ENCODE results near the gene SPNS2.
A peak's percentile ranks its signal among the peaks of the same experiment; 100 is the strongest.
"Not testable (repeated sequence)": the region's sequence is repeated elsewhere in the genome, so short reads cannot be mapped to it uniquely, and the experiment has no call there.

The SPNS2 gene

GRCh38 chr17:4572131-4572530, 73.5 kb downstream of the SPNS2 start:
- DNase-seq (ENCODE audit: low spot score), result no peak

- no peak for DNase-seq (ENCODE audit: low spot score)
Measured at GRCh38 chr17:4573115-4573514, 74.4 kb downstream of the SPNS2 start.

DNA sequence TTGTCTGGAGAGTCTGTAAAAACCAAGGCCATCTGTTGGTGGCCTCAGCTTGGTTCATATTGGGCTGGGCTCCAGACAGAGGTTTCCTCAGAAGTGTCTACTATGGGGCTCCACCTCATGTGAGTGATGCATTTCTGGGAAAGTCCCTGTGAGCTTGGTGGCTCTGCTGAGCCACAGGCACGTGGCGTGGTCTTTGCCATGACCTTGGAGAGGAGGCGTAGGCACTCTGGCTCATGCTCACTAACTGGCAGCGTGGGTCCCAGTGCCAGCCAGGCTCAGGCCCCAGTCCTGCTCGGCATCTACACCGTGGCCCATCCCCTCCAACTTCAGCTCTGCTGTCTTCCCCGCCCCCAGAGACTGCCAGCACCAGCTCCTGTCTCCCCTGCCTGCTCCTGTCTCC, 75.0 kb downstream of the SPNS2 start:
- DNase-seq (ENCODE audit: low spot score), result no peak

DNA sequence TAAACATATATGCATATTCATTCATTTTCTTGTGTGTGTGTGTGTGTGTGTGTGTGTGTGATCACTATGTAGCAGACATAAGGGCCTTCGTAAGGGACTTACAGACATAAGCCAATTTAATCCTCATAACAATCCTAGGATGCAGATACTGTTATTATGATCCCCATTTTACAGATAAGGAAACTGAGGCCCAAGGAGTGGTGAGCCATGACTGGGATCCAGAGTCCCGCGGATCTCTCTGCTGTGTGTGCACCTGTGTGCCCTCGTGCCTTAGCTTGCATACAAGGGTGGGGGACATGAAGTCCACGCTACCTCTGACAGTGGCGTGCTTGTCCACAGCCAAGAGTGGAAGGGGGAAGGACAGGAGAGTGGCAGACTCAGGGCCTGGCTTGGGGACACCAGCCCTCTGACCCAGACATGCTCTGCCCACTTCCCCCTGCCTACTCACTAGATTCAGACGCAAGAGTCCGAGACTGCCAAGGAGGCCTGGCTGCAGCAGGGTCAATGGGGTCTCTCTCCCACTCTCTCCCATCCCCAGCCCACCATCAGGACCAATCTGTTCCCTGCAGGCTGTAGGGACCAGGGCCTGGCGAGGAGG, 75.9 kb downstream of the SPNS2 start:
- no peak for DNase-seq (ENCODE audit: low spot score)

DNA sequence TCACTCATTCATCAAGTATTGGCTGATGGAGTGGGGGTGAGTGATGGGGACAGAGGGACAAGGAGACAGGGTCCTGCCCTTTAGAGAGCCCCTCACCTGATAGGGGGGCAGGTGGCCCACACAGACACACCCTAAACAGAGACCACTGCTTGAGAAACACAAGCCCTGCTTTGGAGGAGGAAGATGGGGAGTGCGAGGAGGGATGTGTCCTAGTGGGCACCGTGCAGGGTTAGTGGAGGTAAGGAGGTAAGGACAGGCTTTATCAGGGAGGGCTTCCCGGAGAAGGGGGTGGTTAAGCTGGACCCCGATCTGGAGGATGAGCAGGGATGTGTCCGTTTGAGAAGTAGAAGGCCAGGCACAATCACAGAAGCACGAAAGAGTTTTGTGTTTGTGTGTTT, 77.5 kb downstream of the SPNS2 start:
- DNase-seq (ENCODE audit: low spot score), result no peak

- peak; percentile 89 for DNase-seq (ENCODE audit: low spot score)
Measured at GRCh38 chr17:4576729-4577322, 78.1 kb downstream of the SPNS2 start.

GRCh38 chr17:4577386-4577993, 78.8 kb downstream of the SPNS2 start:
- no peak for DNase-seq (ENCODE audit: low spot score)

GRCh38 chr17:4578349-4578748, 79.7 kb downstream of the SPNS2 start:
- DNase-seq (ENCODE audit: low spot score), result not testable (repeated sequence)

- no peak for DNase-seq (ENCODE audit: low spot score)
Measured at GRCh38 chr17:4579678-4580077, 81.0 kb downstream of the SPNS2 start.

GRCh38 chr17:4580291-4580690, 81.6 kb downstream of the SPNS2 start:
- no peak for DNase-seq (ENCODE audit: low spot score)

GRCh38 chr17:4582101-4582501, 83.4 kb downstream of the SPNS2 start:
- DNase-seq (ENCODE audit: low spot score), result peak; percentile 60

- DNase-seq (ENCODE audit: low spot score), result no peak
Measured at GRCh38 chr17:4582691-4583090, 84.0 kb downstream of the SPNS2 start.

GRCh38 chr17:4583206-4583605, 84.5 kb downstream of the SPNS2 start:
- DNase-seq (ENCODE audit: low spot score), result no peak

DNA sequence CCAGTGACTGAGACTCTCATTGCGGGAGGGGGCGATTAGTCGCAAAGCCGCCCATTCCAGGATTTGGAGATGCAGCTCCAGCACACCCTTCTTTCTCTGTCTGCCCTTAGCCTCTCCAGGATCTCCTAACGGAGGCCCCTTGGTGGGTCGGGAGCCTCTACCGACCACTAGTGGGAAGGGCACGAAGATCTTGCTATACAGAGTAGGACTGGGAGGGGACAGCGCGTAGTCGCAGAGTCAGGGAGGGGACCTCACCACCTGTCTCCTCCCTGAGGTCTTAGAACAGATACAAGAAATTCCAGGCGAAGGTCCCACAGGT, 85.1 kb downstream of the SPNS2 start:
- DNase-seq (ENCODE audit: low spot score), result no peak

- peak; percentile 83 for DNase-seq (ENCODE audit: low spot score)
Measured at GRCh38 chr17:4584101-4584916, 85.6 kb downstream of the SPNS2 start, which contains the start of gene SMTNL2. Gene SMTNL2 (plus strand): TSS chr17:4584529. CDS start chr17:4584606, 77 bp downstream.

DNA sequence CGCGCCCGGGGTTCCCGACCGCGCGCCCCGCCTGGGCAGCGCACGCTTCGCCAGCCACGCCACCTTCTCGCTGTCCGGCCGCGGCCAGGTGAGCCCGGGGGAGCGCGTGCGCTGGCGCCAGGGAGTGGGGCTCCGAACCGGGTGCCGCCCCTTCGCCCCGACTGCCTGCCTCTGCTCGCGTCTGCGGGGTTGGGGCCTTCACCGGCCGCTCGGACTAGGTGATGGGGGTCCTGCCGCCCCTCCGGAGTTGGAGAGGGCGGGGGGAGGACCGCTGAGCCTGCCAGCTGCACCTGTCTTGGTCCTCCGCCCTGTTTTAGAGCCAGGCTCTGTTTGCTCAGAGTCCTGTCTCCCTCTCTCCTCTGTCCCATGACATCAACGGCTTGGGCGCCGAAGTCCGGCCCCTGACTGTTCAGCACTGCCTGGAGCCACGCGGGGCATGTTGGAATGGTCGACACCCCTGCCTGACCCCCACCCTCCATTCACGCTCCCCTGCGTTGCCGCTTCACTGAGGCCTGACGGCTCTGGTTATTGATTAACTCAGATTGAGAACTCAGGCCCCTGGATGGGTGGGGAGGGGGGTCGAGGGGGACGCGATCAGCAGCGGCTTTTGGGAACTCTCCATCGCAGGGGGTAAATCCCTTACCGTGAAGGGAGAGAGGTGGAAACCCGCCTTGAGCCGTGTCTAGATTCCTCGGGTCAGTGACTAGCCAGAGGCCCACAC, 86.4 kb downstream of the SPNS2 start:
- peak; percentile 63 for DNase-seq (ENCODE audit: low spot score)

DNA sequence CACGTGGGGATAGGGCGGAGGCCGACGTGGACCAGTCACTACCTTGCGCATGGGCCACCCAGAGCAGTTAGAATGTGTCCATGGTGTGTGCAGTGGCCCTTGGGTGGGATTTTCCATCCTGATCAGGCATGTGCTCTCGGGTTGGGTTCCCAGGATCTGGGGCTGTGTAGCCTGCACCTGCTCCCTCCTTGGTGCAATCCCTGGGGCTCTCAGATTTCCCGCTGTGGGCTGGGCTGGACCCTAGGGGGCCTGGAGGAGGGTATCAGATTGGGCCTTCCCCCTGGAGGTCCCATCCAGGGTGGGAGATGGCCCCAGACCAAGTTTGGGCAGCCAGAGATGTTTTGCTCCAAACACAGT, 86.9 kb downstream of the SPNS2 start:
- DNase-seq (ENCODE audit: low spot score), result no peak

DNA sequence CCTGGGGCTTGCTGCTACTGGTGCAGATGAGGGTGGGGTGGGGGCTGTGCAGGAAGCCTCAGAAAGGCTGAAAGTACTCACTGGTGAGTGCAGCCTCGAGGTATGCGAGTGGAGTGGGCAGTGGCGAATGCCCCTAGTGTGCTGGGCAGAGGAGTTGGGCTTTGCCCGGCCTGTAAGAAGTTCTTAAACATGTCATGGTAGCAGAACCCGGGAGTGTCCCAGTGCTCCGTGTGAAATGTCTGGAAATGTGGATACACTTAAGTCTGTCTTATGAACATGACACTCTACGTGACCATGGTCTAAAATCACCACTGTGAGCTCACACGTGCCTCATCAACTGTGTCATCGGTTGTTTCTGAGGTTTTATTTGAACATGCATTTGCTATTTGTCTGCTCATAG, 87.4 kb downstream of the SPNS2 start:
- no peak for DNase-seq (ENCODE audit: low spot score)

GRCh38 chr17:4587195-4587594, 88.5 kb downstream of the SPNS2 start:
- no peak for DNase-seq (ENCODE audit: low spot score)

DNA sequence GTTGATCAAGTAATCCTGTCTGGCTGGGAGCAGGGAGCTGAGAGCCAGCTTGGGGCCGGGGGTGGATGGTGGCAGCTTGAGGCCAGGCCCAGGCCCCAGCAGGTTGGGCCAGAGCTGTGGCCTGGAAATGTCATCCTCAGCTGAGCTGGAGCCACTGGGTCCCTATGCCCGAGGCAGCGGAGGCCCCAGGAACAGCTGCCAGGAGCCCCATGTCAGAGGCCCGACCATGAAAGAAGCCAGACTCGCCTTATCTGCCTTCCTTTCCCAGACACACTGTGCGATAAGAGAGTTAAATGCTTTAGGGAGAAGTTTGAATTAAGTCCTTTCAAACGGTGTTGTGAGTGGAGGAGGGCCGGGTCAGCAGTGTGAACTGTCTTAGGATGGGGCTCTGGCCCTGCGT, 89.1 kb downstream of the SPNS2 start:
- DNase-seq (ENCODE audit: low spot score), result no peak

DNA sequence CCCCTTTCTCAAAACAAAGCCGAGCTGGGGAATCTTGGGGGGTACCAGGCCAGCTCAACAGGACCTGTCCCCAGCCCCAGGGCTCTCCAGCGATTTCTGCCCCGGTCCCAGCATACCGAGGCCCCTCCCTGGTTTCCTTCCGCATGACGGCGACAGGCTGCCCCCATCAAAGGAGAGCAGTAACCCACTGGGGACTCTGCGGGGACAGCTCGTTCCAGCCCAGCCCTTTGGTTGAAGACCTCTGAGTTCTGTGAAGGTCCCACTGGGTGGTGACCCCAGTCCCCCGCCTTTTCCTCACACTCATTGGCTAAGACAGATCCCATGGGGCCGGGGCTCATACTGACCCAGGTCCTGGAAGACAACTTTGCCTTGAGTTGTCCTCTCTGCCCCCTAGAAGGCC, 89.7 kb downstream of the SPNS2 start:
- DNase-seq (ENCODE audit: low spot score), result no peak
